HFF-Myc (cell line): ENCODE data around the gene SERPINB10.

Source experiments
- DNase-seq: peaks from one replicate; pipeline ENCODE4 v3.0.0-alpha.2; 2011; ENCODE audit warnings: low read depth; ENCODE audit errors: extremely low read depth
- H3K4me3 ChIP-seq: replicated peaks from 2 replicates; pipeline ENCODE4 v1.5.1; 2011; ENCODE audit warnings: low read depth, mild to moderate bottlenecking, control low read depth, low read length
- TF ChIP-seq, protein P1 (sequence below): IDR thresholded peaks from 2 replicates; pipeline ENCODE4 v1.5.1; 2012; ENCODE audit warnings: mild to moderate bottlenecking, low read depth, low read length, control low read depth; ENCODE audit errors: missing control alignments

SERPINB10 gene

DNA sequence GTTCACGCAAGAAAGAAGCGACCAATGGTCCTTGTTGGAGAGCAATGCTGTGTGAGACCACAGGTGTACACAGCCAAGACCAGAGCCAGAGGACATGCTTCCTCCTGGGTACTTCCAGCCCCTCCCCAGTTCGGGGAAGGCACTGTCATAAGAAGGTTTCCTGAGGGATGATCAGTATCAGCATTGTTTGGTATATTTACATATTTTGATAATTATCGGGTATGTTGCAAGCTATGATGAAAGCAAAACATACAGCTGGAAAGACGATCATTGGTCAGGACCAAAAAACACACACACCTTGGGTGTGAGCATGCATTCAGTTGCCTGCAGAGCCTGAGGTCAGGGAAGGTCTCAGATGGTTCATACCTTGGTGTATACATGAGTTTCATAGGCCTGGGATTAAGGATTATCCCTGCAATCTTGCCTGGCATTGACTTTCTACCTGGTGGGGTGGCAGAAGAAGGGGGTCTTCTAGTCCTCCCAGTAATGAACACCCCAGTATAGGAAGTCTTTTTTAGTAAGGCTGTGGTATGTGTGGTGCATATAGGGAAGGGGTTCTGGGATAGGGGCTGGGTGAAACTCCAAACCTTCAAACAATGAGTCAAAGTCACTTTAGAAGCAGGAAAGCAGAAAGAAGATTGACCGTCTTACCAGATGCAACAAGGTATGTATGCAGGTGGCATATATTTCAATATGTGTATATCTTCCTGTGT lies 17.4 kb upstream of the SERPINB10 start:
- no peak overlapping the region for H3K4me3 ChIP-seq
- no peak for DNase-seq
- TF ChIP-seq, protein P1, sequence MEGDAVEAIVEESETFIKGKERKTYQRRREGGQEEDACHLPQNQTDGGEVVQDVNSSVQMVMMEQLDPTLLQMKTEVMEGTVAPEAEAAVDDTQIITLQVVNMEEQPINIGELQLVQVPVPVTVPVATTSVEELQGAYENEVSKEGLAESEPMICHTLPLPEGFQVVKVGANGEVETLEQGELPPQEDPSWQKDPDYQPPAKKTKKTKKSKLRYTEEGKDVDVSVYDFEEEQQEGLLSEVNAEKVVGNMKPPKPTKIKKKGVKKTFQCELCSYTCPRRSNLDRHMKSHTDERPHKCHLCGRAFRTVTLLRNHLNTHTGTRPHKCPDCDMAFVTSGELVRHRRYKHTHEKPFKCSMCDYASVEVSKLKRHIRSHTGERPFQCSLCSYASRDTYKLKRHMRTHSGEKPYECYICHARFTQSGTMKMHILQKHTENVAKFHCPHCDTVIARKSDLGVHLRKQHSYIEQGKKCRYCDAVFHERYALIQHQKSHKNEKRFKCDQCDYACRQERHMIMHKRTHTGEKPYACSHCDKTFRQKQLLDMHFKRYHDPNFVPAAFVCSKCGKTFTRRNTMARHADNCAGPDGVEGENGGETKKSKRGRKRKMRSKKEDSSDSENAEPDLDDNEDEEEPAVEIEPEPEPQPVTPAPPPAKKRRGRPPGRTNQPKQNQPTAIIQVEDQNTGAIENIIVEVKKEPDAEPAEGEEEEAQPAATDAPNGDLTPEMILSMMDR: no peak

DNA sequence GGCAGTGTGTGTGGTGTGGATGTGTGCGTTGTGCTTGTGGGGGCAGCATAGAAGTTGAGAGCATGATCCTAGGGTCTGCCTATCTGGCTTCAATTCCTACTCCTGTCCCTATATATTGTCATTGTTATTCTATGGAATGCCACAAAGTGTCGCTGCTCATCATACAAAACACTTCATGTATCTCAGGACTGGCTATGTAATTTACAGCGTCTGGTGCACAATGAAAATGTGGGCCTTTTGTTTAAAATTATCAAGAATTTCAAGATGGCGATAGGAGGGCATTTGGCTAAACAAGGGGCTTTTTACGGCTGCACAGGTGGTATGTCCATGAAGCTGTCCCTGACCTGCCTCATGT lies 16.8 kb upstream of the SERPINB10 start:
- TF ChIP-seq, protein P1: no peak
- DNase-seq: no peak
- no peak overlapping the region for H3K4me3 ChIP-seq

DNA sequence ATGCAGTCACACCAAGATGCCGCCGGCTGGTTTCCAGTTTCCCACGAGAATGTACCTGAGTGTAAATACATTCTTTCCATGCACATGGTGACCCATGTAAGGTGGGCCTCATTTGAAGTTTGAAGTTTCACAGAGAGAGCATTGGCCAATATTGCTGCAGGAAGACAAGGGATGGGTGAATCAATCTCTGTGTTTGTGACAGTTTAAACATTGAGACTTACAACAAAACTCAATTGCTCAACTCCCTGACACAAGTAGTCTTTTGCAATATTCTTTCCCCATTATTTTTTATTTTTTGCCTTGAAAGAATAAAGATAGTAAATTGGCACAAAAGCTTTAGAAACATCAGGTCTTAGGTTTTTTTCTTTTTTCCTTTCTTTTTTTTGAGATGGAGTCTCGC lies 15.2 kb upstream of the SERPINB10 start:
- no peak overlapping the region for H3K4me3 ChIP-seq
- no peak for DNase-seq
- TF ChIP-seq, protein P1: no peak

DNA sequence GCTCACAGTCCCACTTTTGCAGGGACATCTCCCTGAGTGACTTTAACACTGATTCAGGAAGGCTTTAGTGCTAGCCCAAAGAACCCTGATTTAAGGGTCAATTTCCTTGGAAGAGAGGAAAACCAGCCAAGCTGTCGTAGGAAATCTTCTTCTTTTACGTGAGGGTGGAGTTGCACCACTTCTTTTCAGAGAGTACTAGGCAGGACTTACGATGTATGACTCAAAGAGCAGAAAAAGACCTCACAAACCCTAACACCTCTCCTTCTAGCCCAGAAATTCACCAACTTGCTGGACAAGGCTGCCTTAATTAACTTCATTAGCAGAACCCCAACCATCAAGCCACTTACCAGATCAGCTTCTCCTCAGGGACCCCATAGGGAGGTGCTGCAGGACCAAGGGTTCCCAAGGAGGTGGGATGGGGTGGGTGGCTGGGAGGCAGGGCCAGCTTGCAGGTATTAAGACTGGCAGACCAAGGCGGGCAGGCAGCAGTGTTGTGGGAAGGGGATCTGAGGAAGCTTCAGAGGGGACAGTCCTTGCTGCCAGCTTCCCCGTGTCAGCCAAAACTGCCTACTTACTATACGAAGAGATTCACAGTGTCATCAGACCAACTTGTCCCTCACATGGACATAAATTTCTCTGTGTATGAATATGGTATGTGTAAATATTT lies 13.5 kb upstream of the SERPINB10 start:
- no peak for DNase-seq
- H3K4me3 ChIP-seq: no peak overlapping the region
- TF ChIP-seq, protein P1: no peak

DNA sequence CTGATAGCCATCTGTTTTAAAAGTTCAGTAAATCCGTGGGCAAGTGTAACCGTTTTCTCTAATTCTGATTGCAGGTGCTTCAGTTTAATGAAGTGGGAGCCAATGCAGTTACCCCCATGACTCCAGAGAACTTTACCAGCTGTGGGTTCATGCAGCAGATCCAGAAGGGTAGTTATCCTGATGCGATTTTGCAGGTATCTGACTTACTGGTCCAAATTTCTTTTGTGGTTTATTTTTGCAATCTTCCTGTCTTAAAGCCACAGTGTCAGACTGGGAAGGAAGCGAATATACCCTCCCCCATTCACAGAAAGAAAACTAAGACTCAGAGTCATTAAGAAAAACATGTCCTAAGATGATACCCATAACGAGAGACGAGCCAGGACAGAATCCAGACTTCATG lies 12.6 kb upstream of the SERPINB10 start:
- TF ChIP-seq, protein P1: no peak

DNA sequence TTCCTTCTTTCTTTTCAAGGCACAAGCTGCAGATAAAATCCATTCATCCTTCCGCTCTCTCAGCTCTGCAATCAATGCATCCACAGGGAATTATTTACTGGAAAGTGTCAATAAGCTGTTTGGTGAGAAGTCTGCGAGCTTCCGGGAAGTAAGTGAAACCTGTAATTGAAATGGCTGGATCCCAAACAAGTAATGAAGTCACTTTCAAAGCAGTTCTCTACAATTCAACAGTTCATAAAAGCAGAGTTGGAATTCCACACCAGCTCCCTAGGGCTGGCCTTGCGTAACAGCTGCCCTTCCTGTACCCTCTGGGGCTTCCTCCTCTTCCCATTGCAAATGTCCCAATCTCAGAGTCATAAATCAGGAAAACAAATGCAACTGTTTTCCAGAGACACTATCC lies 10.7 kb upstream of the SERPINB10 start:
- TF ChIP-seq, protein P1: no peak
- DNase-seq: no peak
- no peak overlapping the region for H3K4me3 ChIP-seq

More for the DNA sequence above, 12.6 kb upstream of the SERPINB10 start:
- DNase-seq: no peak
- H3K4me3 ChIP-seq: no peak overlapping the region
